A549 (cell line): ENCODE measurements around the gene POR. TPM values are rescaled to one million over a fixed set of nuclear protein-coding genes. Genes with fewer than 3 reads are reported as not detected.

Experiments
- ATAC-seq, 2 experiments: fragments of 200-7000 bp in 1 of 2; fragments of >200 bp in 1 of 2; cut with Nextera tagmentation in 1 of 2; cut with Tn5 transposase in 1 of 2; 3 replicates each; pipeline versions ENCODE4 v1.8.0 to v1.9.1; 2018 to 2020; ENCODE audit warnings: mild to moderate bottlenecking in 1 of 2, moderate library complexity in 1 of 2
- CTCF ChIA-PET: fragments of 300-600 bp; sonication (Branson Sonifier 250); formaldehyde crosslinking; extraction: SDS; loops from one replicate; lab custom pipeline; 2021; ENCODE audit warnings: antibody characterized with exemption, inconsistent platforms; lab: Yijun Ruan, JAX
- POLR2A ChIA-PET: fragments of 350-600 bp; formaldehyde crosslinking; extraction: SDS; loops from one replicate; lab custom pipeline; 2021; ENCODE audit warnings: antibody characterized with exemption, inconsistent platforms; lab: Yijun Ruan, JAX
- DNase-seq, 2 experiments: peaks; one replicate each; pipeline versions ENCODE4 v3.0.0 to v3.0.0-alpha.2; 2011 to 2016; ENCODE audit warnings: low read depth in 1 of 2, low spot score in 1 of 2
- FAIRE-seq: peaks from 2 replicates; lab custom pipeline; 2011; peaks lifted over from hg19 to GRCh38; lab: Jason Lieb, UNC
- H3K27ac ChIP-seq, 2 experiments: fragments of >200 bp; sonication (Bioruptor Twin); formaldehyde crosslinking; 3 replicates each; pipeline ENCODE4 v1.5.1; 2016 to 2017
- H3K4me1 ChIP-seq: fragments of >200 bp; sonication (Bioruptor Twin); formaldehyde crosslinking; 3 replicates; pipeline ENCODE4 v1.6.1; 2016
- H3K4me2 ChIP-seq: fragments of >200 bp; sonication (Bioruptor Twin); formaldehyde crosslinking; 3 replicates; pipeline ENCODE4 v1.6.1; 2016
- H3K4me3 ChIP-seq: fragments of >200 bp; sonication (Bioruptor Twin); formaldehyde crosslinking; 3 replicates; pipeline ENCODE4 v1.5.1; 2016
- H3K9me3 ChIP-seq: fragments of >200 bp; sonication (Bioruptor Twin); formaldehyde crosslinking; 3 replicates; pipeline ENCODE4 v1.6.1; 2016
- ATOH8 ChIP-seq: fragments of 250-450 bp; sonication (Bioruptor Pico); IDR thresholded peaks from 2 replicates; pipeline ENCODE4 v1.5.0; 2020; ENCODE audit warnings: low read depth, mild to moderate bottlenecking, moderate library complexity
- EHMT2 ChIP-seq: fragments of 200-600 bp; sonication (generic); IDR thresholded peaks from 2 replicates; pipeline ENCODE4 v1.6.1; 2016; ENCODE audit warnings: antibody characterized with exemption, low read depth, mild to moderate bottlenecking, moderate library complexity
- FOXS1 ChIP-seq: fragments of 250-450 bp; sonication (Bioruptor Pico); IDR thresholded peaks from 2 replicates; pipeline ENCODE4 v1.5.0; 2020; ENCODE audit warnings: mild to moderate bottlenecking, moderate library complexity
- HDAC2 ChIP-seq: fragments of 200-600 bp; sonication (generic); IDR thresholded peaks from 2 replicates; pipeline ENCODE4 v1.6.1; 2016
- HEYL ChIP-seq: fragments of 250-450 bp; sonication (Bioruptor Pico); IDR thresholded peaks from 2 replicates; pipeline ENCODE4 v1.8.0; 2021; ENCODE audit warnings: mild to moderate bottlenecking, moderate library complexity
- HOXB13 ChIP-seq: fragments of 250-450 bp; sonication (Bioruptor Pico); IDR thresholded peaks from 2 replicates; pipeline ENCODE4 v1.5.0; 2020; ENCODE audit warnings: low read depth, mild to moderate bottlenecking, moderate library complexity
- HOXB5 ChIP-seq: fragments of 250-450 bp; sonication (Bioruptor Pico); IDR thresholded peaks from 2 replicates; pipeline ENCODE4 v1.5.0; 2020; ENCODE audit warnings: mild to moderate bottlenecking, moderate library complexity
- KDM1A ChIP-seq: fragments of 200-600 bp; sonication (generic); IDR thresholded peaks from 2 replicates; pipeline ENCODE4 v1.6.1; 2016; ENCODE audit warnings: low read depth, mild to moderate bottlenecking
- MAFK ChIP-seq: fragments of 450-650 bp; IDR thresholded peaks from 2 replicates; pipeline ENCODE4 v1.6.1; 2014; ENCODE audit not compliant: partially characterized antibody
- MAZ ChIP-seq: fragments of 150-350 bp; IDR thresholded peaks from 2 replicates; pipeline ENCODE4 v1.6.1; 2014; ENCODE audit warnings: antibody characterized with exemption, low read depth, low read length, borderline replicate concordance
- NPAS2 ChIP-seq: fragments of 250-450 bp; sonication (Bioruptor Pico); IDR thresholded peaks from 2 replicates; pipeline ENCODE4 v1.8.0; 2022; ENCODE audit warnings: mild to moderate bottlenecking, moderate library complexity, borderline replicate concordance
- PBX3 ChIP-seq: IDR thresholded peaks from 2 replicates; pipeline ENCODE4 v1.6.1; 2012
- PHF8 ChIP-seq: fragments of 200-600 bp; sonication (generic); IDR thresholded peaks from 2 replicates; pipeline ENCODE4 v1.6.1; 2016; ENCODE audit warnings: low read depth, mild to moderate bottlenecking, antibody characterized with exemption, moderate library complexity, borderline replicate concordance
- RCOR1 ChIP-seq: fragments of 150-350 bp; IDR thresholded peaks from 2 replicates; pipeline ENCODE4 v1.6.1; 2014; ENCODE audit warnings: antibody characterized with exemption, low read length, low read depth
- RFX5 ChIP-seq: fragments of 450-650 bp; IDR thresholded peaks from 2 replicates; pipeline ENCODE4 v1.7.1; 2014; ENCODE audit warnings: antibody characterized with exemption, mild to moderate bottlenecking, moderate library complexity
- RNF2 ChIP-seq: fragments of 200-600 bp; sonication (generic); IDR thresholded peaks from 2 replicates; pipeline ENCODE4 v1.6.1; 2016; ENCODE audit warnings: low read depth, mild to moderate bottlenecking, antibody characterized with exemption, moderate library complexity, borderline replicate concordance
- SREBF2 ChIP-seq: fragments of 450-650 bp; IDR thresholded peaks from 2 replicates; pipeline ENCODE4 v1.6.1; 2014; ENCODE audit warnings: mild to moderate bottlenecking, moderate library complexity
- ZFP36 ChIP-seq: fragments of 450-650 bp; IDR thresholded peaks from 2 replicates; pipeline ENCODE4 v1.6.1; 2014; ENCODE audit warnings: borderline replicate concordance; ENCODE audit not compliant: partially characterized antibody
- ZSCAN20 ChIP-seq: fragments of 250-450 bp; sonication (Bioruptor Pico); IDR thresholded peaks from 2 replicates; pipeline ENCODE4 v1.8.0; 2022; ENCODE audit warnings: mild to moderate bottlenecking, moderate library complexity
- WGBS: methylation state at CpG from one replicate; pipeline ENCODE4 v1.1.6; 2017; ENCODE audit errors: missing lambda C conversion rate; 5-methylcytosine and 5-hydroxymethylcytosine counted together
- polyA plus RNA-seq, 4 experiments: library from polyadenylated mRNA; depleted of rRNA in 3 of 4; stranded (reverse); fragments of >200 nt; fragmentation: RNase III in 1 of 4; extraction: RNeasy Plus Mini Kit Qiagen cat#74134 plus additional on column Dnase treatment in 1 of 4; gene quantifications; 2 replicates in 3 of 4; 3 replicates in 1 of 4; pipeline ENCODE4 v1.2.3, GENCODE V29; 2011 to 2017
- TF ChIP-seq, protein P1 (sequence below): IDR thresholded peaks from 2 replicates; pipeline ENCODE4 v1.6.1; 2012
- TF ChIP-seq, protein P2 (sequence below): fragments of 450-650 bp; IDR thresholded peaks from 2 replicates; pipeline ENCODE4 v1.6.1; 2014; ENCODE audit warnings: antibody characterized with exemption
- TF ChIP-seq, protein P3 (sequence below): fragments of 150-350 bp; IDR thresholded peaks from 2 replicates; pipeline ENCODE4 v1.6.1; 2014; ENCODE audit warnings: low read depth, mild to moderate bottlenecking, low read length
- TF ChIP-seq, protein P4 (sequence below): IDR thresholded peaks from 2 replicates; pipeline ENCODE4 v1.6.1; 2012; ENCODE audit warnings: low read depth, borderline replicate concordance
- TF ChIP-seq, protein P5 (sequence below): fragments of >200 bp; sonication (Bioruptor Twin); formaldehyde crosslinking; IDR thresholded peaks from 2 replicates; pipeline ENCODE4 v1.6.1; 2016

POR gene
- polyA plus RNA-seq, 2 of the 4 experiments (the other 2 are of a cell fraction): 71.1 to 109 TPM

- TF ChIP-seq HOXB5 (CRISPR knock-in tag) (no peak), EHMT2 (no peak)
Observed at GRCh38 chr7:75995996-75996395, 81.0 kb downstream of the POR start (continued).

GRCh38 chr7:75996476-75996875, 81.5 kb downstream of the POR start:
- H3K27ac ChIP-seq: no peak overlapping the region
- POLR2A ChIA-PET: no interaction called here
- 61% methylated on average over 4 of the region's 4 CpGs for WGBS
- CTCF ChIA-PET: interaction anchor here (1.0 kb wide), 1 partner anchor 10 kb away, joined by 3 read pairs; no protein-coding TSS in a partner anchor
- FAIRE-seq (no peak), DNase-seq (no peak), ATAC-seq (no peak)
- no peak overlapping the region for H3K4me3 ChIP-seq
- no peaks in the 10 kb centered on the region for H3K9me3 ChIP-seq
- peaks cover 12% of the 10 kb centered on the region for H3K4me1 ChIP-seq
- no peak overlapping the region for H3K4me2 ChIP-seq
- TF ChIP-seq FOXS1 (CRISPR knock-in tag) (no peak), ZSCAN20 (CRISPR knock-in tag) (no peak), RFX5 (no peak), KDM1A (no peak), HEYL (CRISPR knock-in tag) (no peak), SREBF2 (no peak), NPAS2 (CRISPR knock-in tag) (no peak), HOXB13 (CRISPR knock-in tag) (no peak), RNF2 (no peak), ATOH8 (CRISPR knock-in tag) (no peak)
- TF ChIP-seq, protein P1, sequence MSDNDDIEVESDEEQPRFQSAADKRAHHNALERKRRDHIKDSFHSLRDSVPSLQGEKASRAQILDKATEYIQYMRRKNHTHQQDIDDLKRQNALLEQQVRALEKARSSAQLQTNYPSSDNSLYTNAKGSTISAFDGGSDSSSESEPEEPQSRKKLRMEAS: no peak

DNA sequence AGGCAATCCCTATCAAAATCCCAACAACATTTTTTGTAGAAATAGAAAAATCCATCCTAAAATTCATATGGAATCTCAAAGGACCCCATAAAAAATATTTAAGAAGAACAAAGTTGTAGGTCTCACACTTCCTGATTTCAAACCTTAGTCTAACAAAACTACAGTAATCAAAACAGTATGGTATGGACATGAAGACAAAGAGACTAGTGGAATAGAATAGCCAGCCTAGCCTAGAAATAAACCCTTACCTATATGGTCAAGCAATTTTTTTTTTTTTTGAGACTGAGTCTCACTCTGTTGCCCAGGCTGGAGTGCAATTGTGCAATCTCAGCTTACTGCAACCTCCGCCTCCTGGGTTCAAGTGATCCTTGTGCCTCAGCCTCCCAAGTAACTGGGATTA, 83.1 kb downstream of the POR start:
- 95% methylated on average over 1 of the region's 1 CpG for WGBS
- H3K4me2 ChIP-seq: no peak overlapping the region
- H3K9me3 ChIP-seq: no peaks in the 10 kb centered on the region
- no peak for DNase-seq
- no peak overlapping the region for H3K4me3 ChIP-seq
- ATAC-seq: no peak
- CTCF ChIA-PET: no interaction called here
- TF ChIP-seq ZFP36 (no peak), NPAS2 (CRISPR knock-in tag) (no peak), MAZ (no peak)
- TF ChIP-seq, protein P2, sequence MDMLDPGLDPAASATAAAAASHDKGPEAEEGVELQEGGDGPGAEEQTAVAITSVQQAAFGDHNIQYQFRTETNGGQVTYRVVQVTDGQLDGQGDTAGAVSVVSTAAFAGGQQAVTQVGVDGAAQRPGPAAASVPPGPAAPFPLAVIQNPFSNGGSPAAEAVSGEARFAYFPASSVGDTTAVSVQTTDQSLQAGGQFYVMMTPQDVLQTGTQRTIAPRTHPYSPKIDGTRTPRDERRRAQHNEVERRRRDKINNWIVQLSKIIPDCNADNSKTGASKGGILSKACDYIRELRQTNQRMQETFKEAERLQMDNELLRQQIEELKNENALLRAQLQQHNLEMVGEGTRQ: no peak
- FAIRE-seq: no peak
- POLR2A ChIA-PET: no interaction called here
- peaks cover 9% of the 10 kb centered on the region for H3K4me1 ChIP-seq
- no peak overlapping the region for H3K27ac ChIP-seq

GRCh38 chr7:76000566-76000965, 85.6 kb downstream of the POR start:
- Histone ChIP-seq H3K27ac (no peak overlapping the region), H3K4me1 (no peaks in the 10 kb centered on the region), H3K4me3 (no peak overlapping the region), H3K9me3 (no peaks in the 10 kb centered on the region), H3K4me2 (no peak overlapping the region)
- WGBS: 92% methylated on average over 11 of the region's 11 CpGs
- ChIA-PET CTCF (interaction anchor here (1.8 to 2.6 kb wide), 2 partner anchors 20 kb away, joined by 9 read pairs; no protein-coding TSS in a partner anchor), POLR2A (no interaction called here)
- DNase-seq (no peak), ATAC-seq (peak in 1 of 2 experiments; percentile 41; a peak in 1 of 6 replicates), FAIRE-seq (no peak)
- TF ChIP-seq RCOR1 (no peak), ZSCAN20 (CRISPR knock-in tag) (no peak), KDM1A (no peak), MAFK (no peak), PBX3 (no peak), FOXS1 (CRISPR knock-in tag) (no peak), PHF8 (no peak), HDAC2 (no peak)
- TF ChIP-seq, protein P3, sequence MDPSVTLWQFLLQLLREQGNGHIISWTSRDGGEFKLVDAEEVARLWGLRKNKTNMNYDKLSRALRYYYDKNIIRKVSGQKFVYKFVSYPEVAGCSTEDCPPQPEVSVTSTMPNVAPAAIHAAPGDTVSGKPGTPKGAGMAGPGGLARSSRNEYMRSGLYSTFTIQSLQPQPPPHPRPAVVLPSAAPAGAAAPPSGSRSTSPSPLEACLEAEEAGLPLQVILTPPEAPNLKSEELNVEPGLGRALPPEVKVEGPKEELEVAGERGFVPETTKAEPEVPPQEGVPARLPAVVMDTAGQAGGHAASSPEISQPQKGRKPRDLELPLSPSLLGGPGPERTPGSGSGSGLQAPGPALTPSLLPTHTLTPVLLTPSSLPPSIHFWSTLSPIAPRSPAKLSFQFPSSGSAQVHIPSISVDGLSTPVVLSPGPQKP: no peak
- TF ChIP-seq, protein P4, sequence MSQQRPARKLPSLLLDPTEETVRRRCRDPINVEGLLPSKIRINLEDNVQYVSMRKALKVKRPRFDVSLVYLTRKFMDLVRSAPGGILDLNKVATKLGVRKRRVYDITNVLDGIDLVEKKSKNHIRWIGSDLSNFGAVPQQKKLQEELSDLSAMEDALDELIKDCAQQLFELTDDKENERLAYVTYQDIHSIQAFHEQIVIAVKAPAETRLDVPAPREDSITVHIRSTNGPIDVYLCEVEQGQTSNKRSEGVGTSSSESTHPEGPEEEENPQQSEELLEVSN: no peak
- TF ChIP-seq, protein P5, sequence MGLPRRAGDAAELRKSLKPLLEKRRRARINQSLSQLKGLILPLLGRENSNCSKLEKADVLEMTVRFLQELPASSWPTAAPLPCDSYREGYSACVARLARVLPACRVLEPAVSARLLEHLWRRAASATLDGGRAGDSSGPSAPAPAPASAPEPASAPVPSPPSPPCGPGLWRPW: no peak
